Sigmoid colon (tissue), 7 donors: Measurements from ENCODE around the gene STK16. TPM values are rescaled to one million over a fixed set of nuclear protein-coding genes. Genes with fewer than 3 reads are reported as not detected.
"Not testable (repeated sequence)": the region's sequence is repeated elsewhere in the genome, so short reads cannot be mapped to it uniquely, and the experiment has no call there.

ENCODE experiments used
- DNase-seq: peaks from one replicate; pipeline ENCODE4 v3.0.0-alpha.2; 2019
- H3K27ac ChIP-seq, 4 donors: fragments of 200-600 bp; sonication (generic); one replicate each; pipeline ENCODE4 v1.5.1; 2016 to 2019; ENCODE audit warnings: mild to moderate bottlenecking in 1 of 4
- H3K27me3 ChIP-seq, 3 donors: fragments of 200-600 bp; sonication (generic); one replicate each; pipeline ENCODE4 v1.5.1; 2019; ENCODE audit warnings: mild to moderate bottlenecking in 1 of 3
- H3K36me3 ChIP-seq, 4 donors: fragments of 200-600 bp; sonication (generic); one replicate each; pipeline ENCODE4 v1.5.1; 2016 to 2019
- H3K4me1 ChIP-seq, 4 donors: fragments of 200-600 bp; sonication (generic); one replicate each; pipeline ENCODE4 v1.5.1; 2017 to 2019
- H3K4me3 ChIP-seq, 4 donors: fragments of 200-600 bp; sonication (generic); one replicate each; pipeline ENCODE4 v1.5.1; 2017 to 2019; ENCODE audit warnings: mild to moderate bottlenecking in 2 of 4, moderate library complexity in 1 of 4
- H3K9me3 ChIP-seq, 4 donors: fragments of 200-600 bp in 3 of 4; sonication (generic) in 3 of 4; one replicate each; pipeline versions ENCODE4 v1.5.1 to v1.6.1; 2013 to 2019
- CTCF ChIP-seq, 4 experiments: fragments of 450-650 bp in 3 of 4; fragments of 200-600 bp in 1 of 4; IDR thresholded peaks; one replicate each; pipeline ENCODE4 v1.5.1; 2016 to 2019; ENCODE audit warnings: antibody characterized with exemption in 4 of 4, mild to moderate bottlenecking in 3 of 4, moderate library complexity in 2 of 4
- EP300 ChIP-seq, 4 donors: sonication (generic); formaldehyde crosslinking; IDR thresholded peaks; one replicate each; pipeline ENCODE4 v1.6.1; 2017; ENCODE audit warnings: antibody characterized with exemption in 4 of 4
- POLR2A ChIP-seq, 2 donors: fragments of 450-650 bp; IDR thresholded peaks; one replicate each; pipeline ENCODE4 v1.6.1; 2016; ENCODE audit warnings: antibody characterized with exemption in 2 of 2, mild to moderate bottlenecking in 2 of 2, moderate library complexity in 2 of 2
- POLR2AphosphoS5 ChIP-seq, 4 donors: sonication (generic); formaldehyde crosslinking; IDR thresholded peaks; one replicate each; pipeline ENCODE4 v1.6.1; 2017; ENCODE audit warnings: antibody characterized with exemption in 4 of 4
- WGBS, 2 donors: extraction: QIAGEN DNeasy Blood & Tissue Kit; methylation state at CpG; one replicate each; pipeline ENCODE4 v1.1.7; 2013; 5-methylcytosine and 5-hydroxymethylcytosine counted together
- intact Hi-C: fragments of 100-400 bp; cut with DNase I; formaldehyde crosslinking; loops from one replicate; pipeline ENCODE4 v1.15.1; 2023
- polyA plus RNA-seq, 3 donors: library from polyadenylated mRNA; stranded (reverse); fragments of 200-250 nt; gene quantifications; one replicate each; pipeline ENCODE4 v1.2.3, GENCODE V29; 2013
- total RNA-seq, 4 donors: library from RNA; depleted of rRNA; stranded (reverse); fragments of >200 nt; gene quantifications; one replicate each; pipeline ENCODE4 v1.1.0, GENCODE V29; 2016
- donor health status: healthy with polysubstance abuse.
- donor health status: Bipolar disorder and iron deficiency.
- donor health status: healthy.

STK16 gene
- total and polyA plus RNA-seq, 7 donors: 12.2 to 61.7 (median 19.9) TPM

GRCh38 chr2:219252900-219253752, 7.8 kb downstream of the STK16 start, which contains the start of gene TUBA4B:
Gene TUBA4B, plus strand, starts transcription at chr2:219253243. Its CDS starts 165 bp downstream, at chr2:219253408.
- intact Hi-C loops: loop anchor here (2.0 to 5.0 kb wide), 3 partner anchors 26 to 76 kb away; partner anchors contain the start of genes ABCB6, CNPPD1 and DNAJB2
- no peak for TF ChIP-seq EP300 (IDR thresholded peaks at IDR 0.05)
- peak in 1 of 4 donors; percentile 4 for TF ChIP-seq POLR2AphosphoS5 (IDR thresholded peaks at IDR 0.05)
- TF ChIP-seq CTCF (IDR thresholded peaks at IDR 0.05): no peak
- no peak for TF ChIP-seq POLR2A (IDR thresholded peaks at IDR 0.05)
- peak within 1 kb of the TSS; percentile 79 to 87 (median 84) for H3K27ac ChIP-seq
- DNase-seq: peak; percentile 78
- H3K4me1 ChIP-seq: peaks cover 0 to 60% (median 52%) of the 10 kb centered on the region in 4 donors
- peak within 1 kb of the TSS; percentile 56 to 74 (median 60) for H3K4me3 ChIP-seq
- WGBS, 2 donors: 1% methylated on average over 49 of the region's 49 CpGs
- no peaks in the 10 kb centered on the region for H3K9me3 ChIP-seq
- H3K27me3 ChIP-seq: no peaks in the 10 kb centered on the region
- H3K36me3 ChIP-seq: peaks cover 0 to 24% (median 4%) of the 10 kb centered on the region in 4 donors

- Histone ChIP-seq H3K36me3 (peaks cover 0 to 16% (median 0%) of the 10 kb centered on the region in 4 donors), H3K27me3 (no peaks in the 10 kb centered on the region), H3K4me1 (peaks cover 0 to 52% (median 45%) of the 10 kb centered on the region in 4 donors), H3K9me3 (no peaks in the 10 kb centered on the region), H3K4me3 (peak within 1 kb of the TSS; percentile 56 to 74 (median 60)), H3K27ac (peak within 1 kb of the TSS; percentile 79 to 87 (median 84))
- TF ChIP-seq POLR2A (IDR thresholded peaks at IDR 0.05): peak; percentile 87 to 96
- no peak for TF ChIP-seq EP300 (IDR thresholded peaks at IDR 0.05)
- TF ChIP-seq CTCF (IDR thresholded peaks at IDR 0.05): peak in 1 of 4 experiments; percentile 28
- TF ChIP-seq POLR2AphosphoS5 (IDR thresholded peaks at IDR 0.05): peak; percentile 96 to 99 (median 98)
- intact Hi-C loops: loop anchor here (2.0 to 5.0 kb wide), 4 partner anchors 25 to 77 kb away; partner anchors contain the start of genes ABCB6, CNPPD1 and DNAJB2
- DNase-seq: peak; percentile 94
- 0% methylated on average over 76 of the region's 76 CpGs for WGBS, 2 donors
Observed at GRCh38 chr2:219253753-219254589, 8.7 kb downstream of the STK16 start, which contains the start of gene TUBA4A. Gene TUBA4A, minus strand, starts transcription at chr2:219253918. Its CDS starts 60 bp downstream, at chr2:219253858.

DNA sequence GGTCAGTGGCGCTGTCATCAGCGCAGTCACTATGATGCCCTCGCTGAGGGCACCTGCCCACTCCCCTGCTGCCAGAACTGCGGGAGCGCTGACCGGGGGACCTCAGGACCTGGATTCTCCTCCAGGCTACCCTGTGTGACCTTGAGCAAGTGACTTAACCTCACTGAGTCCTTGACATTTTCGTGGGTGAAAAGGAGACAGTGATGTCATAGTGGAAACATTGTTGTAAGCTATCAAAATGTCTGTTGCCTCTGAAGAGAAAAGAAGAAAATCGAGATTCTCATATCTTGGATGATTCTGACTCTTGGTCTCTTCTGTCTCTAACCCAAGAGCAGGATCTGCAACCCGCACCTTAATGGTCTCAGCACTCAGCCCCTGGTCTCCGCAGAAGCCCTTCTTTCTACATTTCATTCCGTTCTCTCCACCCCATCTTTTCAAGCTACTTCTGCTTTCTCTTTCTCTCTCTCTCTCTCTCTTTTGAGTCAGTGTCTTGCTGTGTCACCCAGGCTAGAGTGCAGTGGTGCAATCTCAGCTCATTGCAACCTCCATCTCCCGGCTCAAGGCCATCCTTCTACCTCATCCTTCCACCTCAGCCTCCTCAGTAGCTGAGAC, 9.4 kb downstream of the STK16 start:
- Histone ChIP-seq H3K4me3 (peak overlapping the region; percentile 56 to 74 (median 60)), H3K27me3 (no peaks in the 10 kb centered on the region), H3K36me3 (peaks cover 0 to 16% (median 0%) of the 10 kb centered on the region in 4 donors), H3K4me1 (peaks cover 0 to 45% (median 37%) of the 10 kb centered on the region in 4 donors), H3K27ac (peak overlapping the region; percentile 79 to 87 (median 84)), H3K9me3 (no peaks in the 10 kb centered on the region)
- no peak for TF ChIP-seq EP300 (IDR thresholded peaks at IDR 0.05)
- TF ChIP-seq POLR2A (IDR thresholded peaks at IDR 0.05): no peak
- TF ChIP-seq CTCF (IDR thresholded peaks at IDR 0.05): no peak
- TF ChIP-seq POLR2AphosphoS5 (IDR thresholded peaks at IDR 0.05): no peak
- 13 to 25% methylated on average over 12 of the region's 12 CpGs for WGBS, 2 donors
- DNase-seq: no peak
- intact Hi-C loops: loop anchor here (2.0 to 5.0 kb wide), 2 partner anchors 37 to 40 kb away; partner anchors contain the start of gene ABCB6

- H3K27me3 ChIP-seq, H3K27ac ChIP-seq, H3K36me3 ChIP-seq, H3K9me3 ChIP-seq, DNase-seq, H3K4me3 ChIP-seq, intact Hi-C loops: not testable (repeated sequence)
- WGBS, 2 donors: 83 to 93% methylated on average over 10 of the region's 10 CpGs
- H3K4me1 ChIP-seq: peaks cover 0 to 10% (median 7%) of the 10 kb centered on the region in 4 donors
Observed at GRCh38 chr2:219258942-219259341, 13.7 kb downstream of the STK16 start.
